ENCODE measurements around the gene PAX4.

- TF ChIP-seq POLR2A (IDR thresholded peaks at IDR 0.05; ENCODE audit: borderline replicate concordance, extremely low read depth, insufficient read depth, insufficient read length) (peak; percentile 62), TCF7L2 (IDR thresholded peaks at IDR 0.05; ENCODE audit: borderline replicate concordance, extremely low read depth, insufficient read depth, insufficient read length) (peak; percentile 53), CTCF (IDR thresholded peaks at IDR 0.05 in 2 of 3, conservative IDR thresholded peaks at IDR 0.05 in 1 of 3; ENCODE audit: borderline replicate concordance in 1 of 3, insufficient read depth in 1 of 3, low read depth in 2 of 3, low read length in 2 of 3) (no peak), YY1 (IDR thresholded peaks at IDR 0.05; ENCODE audit: extremely low read depth, insufficient replicate concordance, low read depth, low read length) (no peak), SRF (IDR thresholded peaks at IDR 0.05; ENCODE audit: low read depth) (no peak), EZH2phosphoT487 (IDR thresholded peaks at IDR 0.05; ENCODE audit: borderline replicate concordance) (no peak)
Observed at GRCh38 chr7:127585044-127585953, 32.6 kb downstream of the PAX4 start, which contains the start of gene GCC1.

All from HCT116 (cell line).